ENCODE results near the gene CCDC33.

CCDC33 gene

GRCh38 chr15:74291101-74292071, 55.3 kb downstream of the CCDC33 start:
- peak; percentile 31 for DNase-seq

DNA sequence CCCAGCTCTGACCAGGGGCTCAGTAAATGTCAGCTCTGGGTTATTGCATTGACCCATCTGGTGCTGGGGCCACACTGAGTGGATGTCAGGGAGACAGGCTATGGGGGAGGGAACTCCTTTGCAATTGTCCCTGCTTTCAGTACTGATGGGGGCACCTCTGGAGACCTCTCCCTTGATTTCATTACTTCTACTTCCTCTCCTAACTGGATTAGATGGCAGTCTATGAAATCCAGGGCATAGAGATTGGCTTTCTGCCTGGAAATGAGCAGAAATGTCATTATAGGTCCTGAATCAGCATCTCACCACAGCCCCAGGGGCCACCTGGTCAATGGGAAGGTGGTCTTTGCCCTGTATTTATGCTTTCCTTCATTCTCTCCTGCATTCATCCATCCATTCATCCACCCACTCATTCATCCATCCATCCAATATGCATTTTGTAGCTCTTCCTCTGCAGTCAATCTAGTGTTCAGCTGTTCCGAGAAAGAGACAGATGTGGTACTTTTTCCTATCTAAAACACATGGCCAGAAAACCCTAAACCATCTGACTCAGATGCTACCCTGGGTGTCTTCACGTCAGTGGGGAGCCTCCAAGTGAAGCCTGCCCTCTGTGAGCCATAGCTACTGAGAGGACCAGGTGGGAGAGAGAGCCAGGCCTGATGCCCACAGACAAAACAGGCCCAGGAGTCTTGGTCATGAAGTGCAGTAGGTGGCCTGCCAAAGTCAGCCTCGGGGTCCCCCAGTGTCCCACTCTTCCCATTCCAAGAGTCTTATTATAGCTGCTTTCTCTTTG, 57.1 kb downstream of the CCDC33 start:
- DNase-seq = no peak

DNA sequence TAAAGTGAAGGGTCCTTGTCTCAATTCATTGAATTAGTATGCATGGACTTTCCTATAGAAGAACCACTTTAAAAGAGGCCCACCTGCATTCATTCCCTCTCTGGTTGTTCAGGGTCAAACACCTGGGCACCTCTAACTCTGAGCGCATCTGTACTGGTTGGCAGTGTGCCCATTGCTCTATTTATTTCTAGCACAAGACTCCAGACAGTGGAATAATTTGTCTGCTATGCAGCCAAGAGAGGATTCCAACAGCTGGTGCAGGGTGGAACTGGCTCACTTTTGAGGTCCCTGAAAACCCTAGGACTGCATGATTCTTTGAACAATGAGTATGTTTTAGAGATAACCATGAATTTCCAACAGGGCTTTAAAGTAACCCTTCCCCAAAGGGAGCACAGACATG, 57.9 kb downstream of the CCDC33 start:
- DNase-seq = peak; percentile 84

GRCh38 chr15:74295800-74296199, 59.7 kb downstream of the CCDC33 start:
- no peak for DNase-seq

DNA sequence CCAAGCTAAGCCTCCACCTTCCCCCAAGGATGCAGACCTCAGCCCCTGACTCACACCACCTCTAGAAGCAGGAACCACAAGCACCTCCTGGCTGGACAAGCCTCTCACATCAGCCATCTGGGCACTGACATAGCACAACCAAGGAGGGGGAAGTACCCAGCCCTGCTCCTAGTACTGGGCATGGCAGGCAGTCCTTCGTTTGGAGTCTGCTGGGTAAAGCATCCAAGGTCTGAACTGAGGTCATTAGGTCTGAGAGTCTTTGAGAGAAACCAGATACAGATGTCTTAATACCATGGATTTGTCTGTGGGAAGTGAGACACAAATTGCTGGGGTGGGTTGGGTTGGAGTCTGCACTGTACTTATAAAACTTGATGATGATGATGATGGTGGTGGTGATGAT, 61.8 kb downstream of the CCDC33 start:
- DNase-seq = no peak

DNA sequence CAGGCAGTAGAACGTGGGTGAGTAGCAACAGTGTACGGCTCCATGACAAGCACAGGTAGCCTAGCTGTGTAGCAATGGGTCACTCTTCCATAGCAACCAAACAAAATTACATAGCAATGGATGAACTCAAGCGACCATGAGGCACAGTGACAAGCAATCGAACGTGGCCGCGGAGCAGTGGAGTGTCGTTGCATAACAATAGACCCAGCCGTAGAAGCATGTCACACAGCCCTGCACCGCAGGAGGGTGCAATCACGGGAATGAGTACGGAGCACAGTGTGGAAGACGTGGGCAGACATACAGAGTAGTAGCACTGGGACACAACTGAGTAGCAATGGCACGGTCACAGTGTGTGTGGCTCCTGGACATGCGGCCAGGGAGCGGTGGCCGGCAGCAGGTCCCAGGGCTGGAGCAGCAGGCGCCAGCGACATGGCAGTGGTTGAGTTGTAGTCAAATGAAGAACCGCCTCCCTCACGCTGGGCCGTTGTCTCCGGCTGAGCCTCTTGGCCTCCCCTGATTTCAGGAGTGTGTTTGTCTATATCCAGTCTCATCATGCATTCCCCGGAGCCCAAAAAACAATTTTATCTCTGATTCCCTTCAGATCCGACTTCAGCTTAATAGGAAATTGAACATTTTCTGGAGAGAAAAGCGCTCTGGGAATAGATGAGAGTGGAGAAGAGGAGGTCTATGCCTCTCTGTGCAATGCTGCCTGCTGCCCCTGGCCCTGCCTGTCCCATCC, 64.1 kb downstream of the CCDC33 start:
- no peak for DNase-seq

DNA sequence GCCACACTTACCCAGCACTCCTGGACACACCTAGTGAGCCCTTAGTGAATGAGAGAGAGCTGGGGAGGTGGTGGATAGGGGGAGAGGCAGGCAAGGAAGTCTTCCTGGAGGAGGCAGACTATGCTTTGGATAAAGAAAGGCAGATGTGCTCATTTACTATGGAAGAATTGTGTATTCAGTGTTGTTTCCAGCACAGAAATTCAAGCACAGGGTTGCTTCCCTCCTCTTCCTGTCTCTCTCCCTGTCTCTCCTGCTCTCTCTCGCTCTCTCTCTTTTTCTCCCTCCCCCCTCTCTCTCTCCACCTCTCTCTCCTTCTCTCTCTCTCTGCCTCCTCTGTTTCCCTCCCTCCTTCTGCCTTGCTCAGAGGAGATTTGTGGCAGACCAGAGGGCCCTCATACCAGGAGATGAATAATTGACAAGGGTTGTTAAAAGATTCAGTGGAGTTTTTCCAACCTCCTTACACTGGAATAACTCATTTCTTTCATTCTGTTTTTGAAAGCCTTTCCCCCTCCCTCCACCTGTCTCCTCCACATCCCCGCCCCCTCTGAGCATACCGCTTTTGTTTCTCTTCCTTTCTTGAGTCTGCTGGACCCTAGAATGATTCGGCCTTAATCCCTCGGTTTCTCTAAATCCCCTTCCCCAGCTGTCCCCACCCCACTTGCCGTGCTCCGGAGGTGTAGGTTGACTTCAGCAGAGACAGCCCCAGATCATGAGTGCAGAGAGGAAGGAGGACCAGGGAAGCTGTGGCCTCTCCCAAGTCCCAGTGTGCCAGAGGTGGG, 65.6 kb downstream of the CCDC33 start:
- DNase-seq = no peak

GRCh38 chr15:74302821-74303359, 66.8 kb downstream of the CCDC33 start:
- peak; percentile 64 for DNase-seq

DNA sequence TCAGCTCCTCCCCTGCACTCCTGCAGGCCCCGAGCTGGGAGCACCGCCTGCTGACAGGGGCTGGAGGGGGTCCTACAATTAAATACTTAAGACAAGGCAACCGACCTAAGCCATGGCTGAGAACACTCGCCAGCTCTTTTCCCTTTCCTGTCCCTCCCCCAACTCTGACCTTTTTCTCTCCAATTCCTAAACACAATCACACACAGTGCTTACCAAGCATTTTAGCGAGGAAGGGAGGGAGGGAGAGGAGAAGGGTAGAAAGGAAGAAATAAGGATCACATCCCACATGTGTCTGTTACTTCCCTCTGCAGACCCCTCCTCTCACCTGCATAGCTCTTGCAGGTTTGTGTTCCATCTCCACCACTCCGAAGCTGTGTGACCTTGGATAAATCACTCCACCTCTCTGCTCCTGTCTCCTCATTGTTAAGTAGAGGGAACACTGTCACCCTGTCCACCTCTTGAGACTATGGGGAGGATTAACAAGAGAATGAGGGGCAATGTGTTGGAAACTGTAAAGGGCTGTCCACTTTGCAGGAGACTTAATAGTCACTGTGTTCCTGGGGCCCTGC, 67.7 kb downstream of the CCDC33 start:
- DNase-seq = no peak

DNA sequence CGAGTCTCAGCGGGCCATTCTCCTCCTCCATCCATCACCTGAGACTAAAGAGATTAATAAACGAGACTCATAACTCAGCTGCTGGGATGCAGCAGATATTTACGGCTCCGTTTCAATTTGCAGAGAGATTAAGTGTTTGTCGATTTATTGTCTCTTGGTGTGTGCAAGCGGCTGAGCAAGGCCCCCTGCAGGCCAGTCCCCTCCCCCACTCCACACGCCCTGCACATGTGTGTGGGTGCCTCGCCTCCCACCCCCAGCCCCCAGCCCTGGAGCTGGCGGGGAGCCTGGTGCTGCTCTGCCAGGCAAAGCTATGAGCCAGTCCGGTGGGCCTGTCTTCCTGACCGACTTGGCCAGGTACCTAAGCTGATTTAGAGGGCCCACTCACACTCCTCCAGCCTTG, 68.3 kb downstream of the CCDC33 start:
- DNase-seq = no peak

DNA sequence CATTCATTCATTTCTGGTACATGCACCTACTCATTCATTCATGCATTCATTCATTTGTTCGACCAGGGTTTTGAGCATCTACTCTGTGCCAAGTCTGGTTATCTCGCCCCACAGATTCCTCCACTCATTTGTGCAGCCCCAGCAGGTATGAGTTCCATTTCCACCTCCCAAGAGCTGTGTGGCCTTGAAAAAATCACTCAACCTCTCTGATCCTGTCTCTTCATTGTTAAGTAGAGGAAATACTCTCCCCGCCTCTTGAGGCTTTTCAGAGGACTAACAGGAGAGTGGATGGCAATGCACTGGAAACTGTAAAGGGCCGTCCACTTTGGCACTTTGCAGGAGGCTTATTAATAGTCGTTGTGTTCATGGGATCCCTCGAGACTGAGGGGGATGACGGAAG, 69.6 kb downstream of the CCDC33 start:
- no peak for DNase-seq

DNA sequence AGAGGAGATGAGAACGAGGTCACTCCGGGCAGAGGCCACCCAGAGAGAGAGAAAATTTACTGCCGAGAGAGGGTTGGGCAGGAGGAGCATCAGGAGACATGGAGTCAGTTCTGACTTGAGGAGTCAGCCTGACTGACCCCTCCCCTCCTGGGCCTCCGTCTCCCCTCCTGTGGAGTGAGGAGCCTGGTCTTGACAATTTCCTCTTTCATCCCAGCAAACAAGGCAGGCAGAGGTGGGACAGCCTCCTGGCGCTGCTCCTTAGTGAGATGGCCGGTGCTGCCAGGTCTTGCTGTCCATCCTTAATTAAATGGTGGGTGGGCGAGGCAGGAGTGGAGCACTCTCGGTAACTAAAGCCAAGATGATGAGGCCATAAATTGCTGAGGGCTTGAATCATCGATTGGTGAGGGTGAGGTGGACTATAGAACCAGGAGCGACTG, 70.7 kb downstream of the CCDC33 start:
- no peak for DNase-seq

GRCh38 chr15:74307827-74308811, 72.0 kb downstream of the CCDC33 start:
- peak; percentile 72 for DNase-seq

DNA sequence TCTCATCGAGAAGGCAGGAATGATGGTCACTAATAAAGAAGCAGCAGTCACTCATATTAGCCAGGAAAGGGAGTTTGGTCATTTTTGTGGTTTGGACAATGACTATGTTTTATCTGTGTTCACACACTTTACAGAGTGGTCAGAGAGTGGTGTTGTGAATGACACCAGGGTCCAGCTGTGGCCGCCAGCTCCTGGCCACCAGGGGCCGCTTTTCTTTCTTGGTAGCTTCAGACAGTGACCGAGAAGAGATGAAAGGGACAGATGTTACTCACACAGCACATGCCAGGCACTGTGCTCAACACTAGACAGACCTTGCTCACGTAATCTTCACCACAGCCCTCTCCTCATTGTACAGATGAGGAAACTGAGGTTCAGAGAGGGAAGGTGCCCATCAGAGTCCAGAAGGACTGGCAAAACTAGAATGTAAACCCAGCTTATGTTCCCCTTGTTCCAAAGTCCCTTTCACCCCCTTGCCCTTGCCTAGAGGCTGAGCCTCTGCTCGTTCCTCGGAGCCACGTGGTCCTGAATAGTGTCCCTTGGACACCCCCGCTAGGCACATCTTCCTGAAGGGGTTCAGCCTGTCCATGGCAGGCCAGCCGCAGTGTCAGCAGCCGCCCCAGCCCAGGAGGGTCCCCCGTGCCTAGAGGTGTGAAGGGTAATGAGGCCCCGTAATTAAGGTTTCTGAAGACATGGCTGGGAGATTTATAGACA, 75.8 kb downstream of the CCDC33 start:
- DNase-seq = peak; percentile 42

DNA sequence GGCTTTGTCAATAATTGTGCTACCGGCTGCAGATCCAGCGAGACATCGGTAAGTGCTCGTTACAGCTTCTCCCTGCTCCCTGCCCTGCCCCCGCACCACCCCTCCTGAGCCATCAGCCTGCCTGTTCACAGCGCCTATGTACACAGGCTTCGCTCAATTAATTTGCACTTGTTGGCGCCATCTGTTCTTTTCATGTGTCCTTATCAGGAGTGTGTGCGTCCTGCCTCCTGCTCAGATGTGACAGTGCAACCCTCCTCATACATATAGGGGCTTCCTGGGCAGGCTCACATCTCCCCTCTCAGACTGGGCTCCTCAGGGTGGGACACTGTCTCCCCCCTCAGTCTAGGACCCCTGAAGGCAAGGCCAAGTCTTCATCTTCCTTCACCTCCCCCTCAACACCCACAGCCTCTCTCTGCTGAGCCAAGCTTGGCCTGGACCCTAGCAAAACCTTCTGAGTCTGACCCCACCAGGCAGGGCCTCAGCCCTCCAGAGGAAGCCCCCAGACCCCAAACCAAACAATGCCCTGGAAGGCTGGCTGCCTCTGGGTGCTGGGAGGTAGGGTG, 76.4 kb downstream of the CCDC33 start:
- peak; percentile 95 for DNase-seq

GRCh38 chr15:74313889-74314288, 77.8 kb downstream of the CCDC33 start:
- no peak for DNase-seq

DNA sequence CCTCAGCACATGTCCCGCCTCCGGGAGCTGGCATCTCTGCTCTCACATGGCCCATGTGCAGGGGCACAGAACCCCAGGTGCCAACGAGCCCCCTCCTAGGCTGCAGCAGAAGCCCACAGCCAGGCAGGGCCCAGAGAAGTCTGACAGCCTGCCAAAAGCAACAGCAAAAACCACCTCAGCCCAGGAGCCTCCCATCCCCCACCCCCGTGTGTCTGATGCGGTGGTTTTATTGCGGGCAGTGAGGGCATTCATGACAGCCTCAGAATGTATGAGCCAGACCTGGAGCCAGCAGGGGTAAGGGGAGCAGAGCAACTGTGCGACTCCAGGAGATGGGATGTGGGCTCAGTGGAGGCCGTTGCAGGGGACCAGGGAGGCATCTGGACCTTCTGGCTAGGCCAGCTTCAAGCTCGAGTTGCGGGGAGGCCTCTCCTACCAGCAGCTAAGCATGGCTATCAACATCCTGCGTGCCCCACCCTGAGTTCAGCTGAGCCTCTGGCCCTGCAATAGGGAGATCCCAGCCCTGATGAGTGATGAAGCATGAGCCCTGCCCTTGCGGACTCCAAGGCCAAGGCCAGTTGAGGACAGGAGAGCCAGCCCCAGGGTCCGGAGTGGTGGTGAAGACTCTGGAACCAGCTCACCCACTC, 78.8 kb downstream of the CCDC33 start:
- no peak for DNase-seq

DNA sequence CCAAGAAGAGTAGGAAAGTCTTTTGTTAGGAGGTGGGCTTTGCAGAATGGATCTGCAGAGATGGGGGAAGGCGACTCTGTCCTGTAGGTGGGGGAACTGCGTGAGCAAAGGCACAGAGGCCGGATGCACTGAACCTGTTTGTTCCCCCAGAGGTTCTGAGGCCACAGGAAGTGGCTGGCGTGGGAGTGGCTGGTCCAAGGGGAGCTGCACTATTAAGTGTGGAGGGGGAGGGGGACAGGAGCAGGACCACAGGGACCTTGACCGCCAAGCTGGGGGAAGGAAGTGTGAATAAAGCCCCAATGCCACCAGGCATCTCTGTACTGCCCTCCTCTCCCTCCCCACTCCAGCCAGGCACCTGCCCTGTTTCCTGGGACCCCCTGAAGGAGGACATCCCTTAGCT, 79.5 kb downstream of the CCDC33 start:
- no peak for DNase-seq

DNA sequence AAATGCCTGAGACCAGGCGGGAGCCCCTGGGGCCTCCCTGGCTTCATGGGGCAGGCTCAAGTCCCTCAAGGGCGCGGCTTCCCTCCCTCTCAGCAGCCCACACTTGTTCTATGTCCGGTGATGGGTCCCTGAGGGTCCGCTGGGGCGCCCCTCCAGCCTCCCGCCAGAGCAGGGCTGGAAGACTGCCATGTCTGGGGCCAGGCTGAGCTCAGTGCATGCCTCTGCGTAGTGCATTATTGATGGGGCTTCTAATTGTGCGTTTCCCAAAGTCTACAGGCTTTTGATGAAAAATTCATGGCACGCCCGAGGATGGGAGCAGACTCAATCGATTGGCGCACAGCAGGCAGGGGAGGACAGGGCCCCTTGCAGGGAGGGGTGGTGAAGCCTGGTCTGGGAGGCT, 80.0 kb downstream of the CCDC33 start:
- no peak for DNase-seq
